ENCODE results near the gene MAGI1. TPM values are rescaled to one million over a fixed set of nuclear protein-coding genes. Genes with fewer than 3 reads are reported as not detected.

Gene MAGI1
- total RNA-seq, 1 donor from 2014 or later = 47.1 TPM

DNA sequence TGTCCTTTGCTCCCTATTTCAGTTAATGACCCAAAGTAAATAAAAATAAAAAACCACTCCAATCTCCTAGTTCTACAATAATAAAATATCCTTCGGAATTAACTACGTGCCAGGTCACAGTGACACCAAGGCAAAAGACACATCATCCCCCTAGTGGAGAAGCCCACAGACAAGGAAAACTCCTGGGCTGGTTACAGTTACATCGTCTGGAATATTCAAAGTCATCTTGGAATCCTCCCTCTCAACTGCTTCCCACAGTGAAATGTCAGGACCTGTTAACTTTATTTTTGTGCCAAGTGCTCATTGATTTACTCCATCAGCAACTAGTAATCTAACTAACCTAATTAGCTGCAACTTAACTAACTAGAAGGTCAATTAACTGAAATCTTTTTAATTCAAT is 349.3 kb downstream of the MAGI1 start:
- Histone ChIP-seq H3K27me3 (no peaks in the 10 kb centered on the region), H3K36me3 (no peaks in the 10 kb centered on the region), H3K9me3 (no peaks in the 10 kb centered on the region), H3K27ac (no peak overlapping the region), H3K4me3 (no peak overlapping the region), H3K4me1 (no peaks in the 10 kb centered on the region)
- TF ChIP-seq POLR2AphosphoS5 (IDR thresholded peaks at IDR 0.05; ENCODE audit: insufficient read depth in 1 of 2, low read depth in 1 of 2) (no peak), POLR2A (IDR thresholded peaks at IDR 0.05) (no peak)
- TF ChIP-seq, protein P1, sequence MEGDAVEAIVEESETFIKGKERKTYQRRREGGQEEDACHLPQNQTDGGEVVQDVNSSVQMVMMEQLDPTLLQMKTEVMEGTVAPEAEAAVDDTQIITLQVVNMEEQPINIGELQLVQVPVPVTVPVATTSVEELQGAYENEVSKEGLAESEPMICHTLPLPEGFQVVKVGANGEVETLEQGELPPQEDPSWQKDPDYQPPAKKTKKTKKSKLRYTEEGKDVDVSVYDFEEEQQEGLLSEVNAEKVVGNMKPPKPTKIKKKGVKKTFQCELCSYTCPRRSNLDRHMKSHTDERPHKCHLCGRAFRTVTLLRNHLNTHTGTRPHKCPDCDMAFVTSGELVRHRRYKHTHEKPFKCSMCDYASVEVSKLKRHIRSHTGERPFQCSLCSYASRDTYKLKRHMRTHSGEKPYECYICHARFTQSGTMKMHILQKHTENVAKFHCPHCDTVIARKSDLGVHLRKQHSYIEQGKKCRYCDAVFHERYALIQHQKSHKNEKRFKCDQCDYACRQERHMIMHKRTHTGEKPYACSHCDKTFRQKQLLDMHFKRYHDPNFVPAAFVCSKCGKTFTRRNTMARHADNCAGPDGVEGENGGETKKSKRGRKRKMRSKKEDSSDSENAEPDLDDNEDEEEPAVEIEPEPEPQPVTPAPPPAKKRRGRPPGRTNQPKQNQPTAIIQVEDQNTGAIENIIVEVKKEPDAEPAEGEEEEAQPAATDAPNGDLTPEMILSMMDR (IDR thresholded peaks at IDR 0.05) = no peak
- DNase-seq (ENCODE audit: extremely low spot score in 2 of 2) = no peak
- intact Hi-C loops (cut with DNase I) = no loop called here

DNA sequence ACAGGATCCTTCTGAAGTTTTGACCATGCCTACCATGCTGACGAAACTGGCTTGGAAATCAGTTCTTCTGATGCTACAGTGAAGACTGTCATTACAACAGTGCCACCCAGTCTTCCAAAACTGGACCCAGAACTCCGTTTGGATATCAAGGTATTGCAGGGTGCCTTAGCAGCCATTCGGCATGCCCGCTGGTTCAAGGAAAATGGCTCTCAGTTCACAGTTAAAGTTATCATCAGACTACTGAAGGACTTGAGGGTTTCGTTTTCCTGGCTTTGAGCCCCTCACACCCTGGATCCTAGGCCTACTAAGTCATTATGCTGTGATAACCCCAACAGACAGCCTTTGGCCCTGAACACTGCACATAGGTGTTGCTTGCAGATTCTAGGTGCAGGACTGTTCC is 351.0 kb downstream of the MAGI1 start:
- TF ChIP-seq, protein P1 (IDR thresholded peaks at IDR 0.05) = no peak
- TF ChIP-seq POLR2AphosphoS5 (IDR thresholded peaks at IDR 0.05; ENCODE audit: insufficient read depth in 1 of 2, low read depth in 1 of 2) (no peak), POLR2A (IDR thresholded peaks at IDR 0.05) (no peak)
- Histone ChIP-seq H3K27ac (no peak overlapping the region), H3K27me3 (no peaks in the 10 kb centered on the region), H3K4me1 (no peaks in the 10 kb centered on the region), H3K36me3 (no peaks in the 10 kb centered on the region), H3K9me3 (no peaks in the 10 kb centered on the region), H3K4me3 (no peak overlapping the region)
- intact Hi-C loops (cut with DNase I) = no loop called here
- DNase-seq (ENCODE audit: extremely low spot score in 2 of 2) = no peak

DNA sequence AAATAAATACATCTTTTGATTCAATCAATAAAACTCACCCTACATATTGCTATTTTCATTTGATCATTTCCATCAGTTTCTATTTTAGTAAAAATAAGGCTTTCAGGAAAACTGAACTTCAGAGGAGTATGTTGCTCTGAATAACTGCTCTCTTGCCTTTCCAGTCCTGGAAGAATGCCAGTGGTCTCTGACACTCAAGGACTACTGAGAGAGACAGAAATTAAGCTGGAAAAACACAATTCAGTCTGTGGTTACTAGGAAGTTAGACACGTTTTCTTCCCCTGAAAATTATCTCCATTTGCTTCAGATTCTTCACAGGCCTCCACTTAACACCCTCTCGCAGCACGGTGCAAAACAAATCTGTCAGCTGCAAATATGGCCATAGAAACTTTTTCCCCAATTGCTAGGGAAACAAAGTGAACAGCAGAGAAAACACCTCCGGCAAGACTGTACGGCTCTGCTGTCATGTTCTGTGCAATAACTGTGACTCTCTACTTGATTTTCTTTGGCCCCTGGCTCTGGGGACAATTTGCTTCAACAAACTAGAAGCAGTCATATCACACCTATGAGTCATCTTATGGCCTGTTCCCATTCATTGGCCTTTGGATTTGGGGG is 353.0 kb downstream of the MAGI1 start:
- no peaks in the 10 kb centered on the region for H3K27me3 ChIP-seq
- intact Hi-C loops (cut with DNase I) = no loop called here
- DNase-seq (ENCODE audit: extremely low spot score in 2 of 2) = no peak
- no peaks in the 10 kb centered on the region for H3K4me1 ChIP-seq
- H3K9me3 ChIP-seq = no peaks in the 10 kb centered on the region
- no peaks in the 10 kb centered on the region for H3K36me3 ChIP-seq
- no peak for TF ChIP-seq POLR2A (IDR thresholded peaks at IDR 0.05)
- TF ChIP-seq POLR2AphosphoS5 (IDR thresholded peaks at IDR 0.05; ENCODE audit: insufficient read depth in 1 of 2, low read depth in 1 of 2) = no peak
- TF ChIP-seq, protein P1 (IDR thresholded peaks at IDR 0.05) = no peak
- H3K27ac ChIP-seq = no peak overlapping the region
- no peak overlapping the region for H3K4me3 ChIP-seq

DNA sequence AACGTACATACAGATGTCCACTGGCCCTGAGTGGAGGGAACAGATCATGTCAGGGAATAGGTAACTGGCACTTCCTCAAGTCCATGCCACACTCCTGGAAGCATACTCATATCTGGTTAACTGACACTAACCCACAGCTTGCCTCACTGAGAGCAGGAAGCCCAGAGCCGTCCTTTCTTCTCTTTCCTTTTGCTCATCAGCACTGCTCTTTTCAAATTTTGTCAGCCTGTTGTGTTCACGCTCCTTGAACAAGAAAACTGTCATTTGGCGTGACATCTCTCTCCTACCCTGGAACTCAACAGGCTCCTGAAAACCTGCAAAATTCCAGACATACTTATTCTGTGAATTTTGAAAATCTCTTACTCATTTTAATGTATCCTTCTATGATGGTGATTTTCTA is 360.2 kb downstream of the MAGI1 start:
- intact Hi-C loops (cut with DNase I) = no loop called here
- H3K36me3 ChIP-seq = no peaks in the 10 kb centered on the region

DNA sequence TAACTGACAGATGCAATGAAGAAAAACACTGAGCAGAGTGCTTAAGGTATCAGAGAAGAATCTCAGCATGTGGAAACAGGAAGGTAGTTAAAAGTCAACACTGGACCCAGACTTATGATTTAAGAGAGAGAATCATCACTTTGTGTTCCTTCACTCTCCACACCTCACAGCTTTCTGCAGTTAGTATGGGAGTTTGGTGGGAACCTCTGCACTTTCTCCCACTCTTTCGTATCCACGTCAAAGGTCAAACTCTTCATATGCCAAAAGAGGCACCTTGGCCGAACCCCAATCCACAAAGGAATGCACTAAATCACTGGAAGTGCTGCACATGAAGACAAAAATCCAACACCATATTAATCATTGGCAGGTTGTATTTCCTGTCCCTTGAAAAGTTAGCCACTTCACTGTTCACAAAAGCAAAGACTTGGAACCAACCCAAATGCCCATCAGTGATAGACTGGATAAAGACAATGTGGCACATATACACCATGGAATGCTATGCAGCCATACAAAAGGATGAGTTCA is 361.2 kb downstream of the MAGI1 start:
- Histone ChIP-seq H3K27ac (no peak overlapping the region), H3K27me3 (no peaks in the 10 kb centered on the region), H3K4me3 (no peak overlapping the region), H3K36me3 (no peaks in the 10 kb centered on the region), H3K9me3 (no peaks in the 10 kb centered on the region), H3K4me1 (no peaks in the 10 kb centered on the region)
- intact Hi-C loops (cut with DNase I) = no loop called here
- TF ChIP-seq POLR2A (IDR thresholded peaks at IDR 0.05) (no peak), POLR2AphosphoS5 (IDR thresholded peaks at IDR 0.05; ENCODE audit: insufficient read depth in 1 of 2, low read depth in 1 of 2) (no peak)
- TF ChIP-seq, protein P1 (IDR thresholded peaks at IDR 0.05) = no peak
- no peak for DNase-seq (ENCODE audit: extremely low spot score in 2 of 2)

More for the DNA sequence above, 360.2 kb downstream of the MAGI1 start:
- Histone ChIP-seq H3K4me3 (no peak overlapping the region), H3K9me3 (no peaks in the 10 kb centered on the region), H3K4me1 (no peaks in the 10 kb centered on the region), H3K27me3 (no peaks in the 10 kb centered on the region), H3K27ac (no peak overlapping the region)
- DNase-seq (ENCODE audit: extremely low spot score in 2 of 2) = no peak
- TF ChIP-seq POLR2A (IDR thresholded peaks at IDR 0.05) (no peak), POLR2AphosphoS5 (IDR thresholded peaks at IDR 0.05; ENCODE audit: insufficient read depth in 1 of 2, low read depth in 1 of 2) (no peak)
- TF ChIP-seq, protein P1 (IDR thresholded peaks at IDR 0.05) = no peak

All from vagina (tissue), 2 donors.